ENCODE measurements around the gene MAP2K5. TPM values are rescaled to one million over a fixed set of nuclear protein-coding genes. Genes with fewer than 3 reads are reported as not detected.

The MAP2K5 gene
- total RNA-seq, 1 donor from 2014 or later = 3.2 TPM

- no peak overlapping the region for H3K4me3 ChIP-seq (ENCODE audit: low read depth, low read length)
- DNase-seq (ENCODE audit: low read depth) = no peak
- TF ChIP-seq CTCF (conservative IDR thresholded peaks at IDR 0.05; ENCODE audit: low read depth, low read length) = no peak
Measured at GRCh38 chr15:67736810-67737209, 194.3 kb downstream of the MAP2K5 start.

GRCh38 chr15:67738056-67738455 lies 195.6 kb downstream of the MAP2K5 start:
- H3K4me3 ChIP-seq (ENCODE audit: low read depth, low read length) = no peak overlapping the region
- no peak for TF ChIP-seq CTCF (conservative IDR thresholded peaks at IDR 0.05; ENCODE audit: low read depth, low read length)
- no peak for DNase-seq (ENCODE audit: low read depth)

- no peak for TF ChIP-seq CTCF (conservative IDR thresholded peaks at IDR 0.05; ENCODE audit: low read depth, low read length)
- no peak for DNase-seq (ENCODE audit: low read depth)
Measured at GRCh38 chr15:67740405-67740804, 197.9 kb downstream of the MAP2K5 start.

GRCh38 chr15:67741308-67741707 lies 198.8 kb downstream of the MAP2K5 start:
- no peak overlapping the region for H3K4me3 ChIP-seq (ENCODE audit: low read depth, low read length)
- no peak for DNase-seq (ENCODE audit: low read depth)
- no peak for TF ChIP-seq CTCF (conservative IDR thresholded peaks at IDR 0.05; ENCODE audit: low read depth, low read length)

More at GRCh38 chr15:67740405-67740804, 197.9 kb downstream of the MAP2K5 start:
- no peak overlapping the region for H3K4me3 ChIP-seq (ENCODE audit: low read depth, low read length)

GRCh38 chr15:67743558-67743957 lies 201.1 kb downstream of the MAP2K5 start:
- H3K4me3 ChIP-seq (ENCODE audit: low read depth, low read length) = no peak overlapping the region
- TF ChIP-seq CTCF (conservative IDR thresholded peaks at IDR 0.05; ENCODE audit: low read depth, low read length) = no peak
- no peak for DNase-seq (ENCODE audit: low read depth)

- TF ChIP-seq CTCF (conservative IDR thresholded peaks at IDR 0.05; ENCODE audit: low read depth, low read length) = no peak
- no peak overlapping the region for H3K4me3 ChIP-seq (ENCODE audit: low read depth, low read length)
- no peak for DNase-seq (ENCODE audit: low read depth)
Measured at GRCh38 chr15:67744331-67745072, 202.0 kb downstream of the MAP2K5 start.

All from epithelial cell of proximal tubule (primary cell).